ENCODE data around the gene ADAM17.
"Not testable (repeated sequence)": the region's sequence is repeated elsewhere in the genome, so short reads cannot be mapped to it uniquely, and the experiment has no call there.

Gene ADAM17

DNA sequence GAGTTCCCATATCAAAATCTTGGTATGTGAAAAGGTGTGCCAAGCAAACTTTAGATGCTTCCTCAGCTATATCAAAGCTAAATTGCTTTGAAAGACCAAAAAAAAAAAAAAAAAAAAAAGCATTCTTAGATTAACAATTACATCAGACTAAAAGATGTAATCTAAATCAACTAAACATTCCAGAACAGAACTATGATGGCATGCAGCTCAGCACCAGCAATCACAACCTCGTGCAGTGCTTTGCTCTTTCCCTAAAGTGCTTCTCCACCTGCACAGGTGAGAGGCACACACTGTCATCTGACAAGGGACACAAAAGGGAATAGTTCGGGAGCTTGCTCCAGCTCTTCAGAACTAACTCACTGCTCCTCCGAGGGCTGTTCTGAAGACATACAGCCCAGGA, 37.5 kb downstream of the ADAM17 start:
- no peak for DNase-seq

GRCh38 chr2:9517118-9517782, 38.4 kb downstream of the ADAM17 start:
- DNase-seq: no peak

- DNase-seq: not testable (repeated sequence)
Observed at GRCh38 chr2:9513946-9514345, 41.7 kb downstream of the ADAM17 start.

- no peak for DNase-seq
Observed at GRCh38 chr2:9508931-9509330, 46.7 kb downstream of the ADAM17 start.

DNA sequence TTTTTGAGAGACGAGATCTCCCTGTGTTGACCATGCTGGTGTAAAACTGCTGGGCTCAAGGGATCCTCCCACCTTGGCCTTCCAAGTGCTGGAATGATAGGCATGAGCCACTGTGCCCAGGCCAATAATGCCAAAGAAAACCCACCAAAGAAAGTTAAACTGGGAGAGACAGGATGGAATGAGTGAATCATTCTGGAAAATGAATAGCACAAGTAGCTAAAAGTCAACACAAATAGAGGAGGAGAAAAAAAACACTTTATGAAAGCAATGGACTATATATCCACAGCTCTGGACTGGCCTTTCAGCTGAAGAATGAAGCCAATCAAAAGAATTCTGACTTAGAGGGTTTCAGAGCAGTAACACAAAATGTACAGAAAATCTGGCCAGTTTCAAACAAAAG, 57.4 kb downstream of the ADAM17 start:
- DNase-seq: no peak

GRCh38 chr2:9497017-9497416, 58.6 kb downstream of the ADAM17 start:
- DNase-seq: no peak

GRCh38 chr2:9494081-9494480, 61.5 kb downstream of the ADAM17 start:
- no peak for DNase-seq

- DNase-seq: no peak
Observed at GRCh38 chr2:9493478-9493877, 62.2 kb downstream of the ADAM17 start.

DNA sequence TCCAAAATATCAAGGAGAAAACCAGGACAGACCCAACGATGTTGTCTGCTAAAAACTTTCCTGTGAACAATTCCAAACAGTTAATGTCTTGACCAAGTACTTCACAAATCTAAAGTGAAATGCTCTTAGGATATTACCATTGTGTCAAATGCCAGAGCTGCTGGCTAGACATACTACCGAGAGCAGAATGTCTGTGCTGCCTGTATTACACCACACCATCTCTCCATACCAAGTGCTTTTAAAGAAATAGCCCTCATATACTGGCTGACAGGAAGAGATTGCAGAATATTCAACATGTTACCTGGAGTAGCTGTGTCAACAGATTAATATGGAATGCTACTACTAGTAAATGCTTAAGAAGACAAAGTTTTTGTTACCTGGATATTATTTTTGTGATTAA, 62.7 kb downstream of the ADAM17 start:
- DNase-seq: no peak

DNA sequence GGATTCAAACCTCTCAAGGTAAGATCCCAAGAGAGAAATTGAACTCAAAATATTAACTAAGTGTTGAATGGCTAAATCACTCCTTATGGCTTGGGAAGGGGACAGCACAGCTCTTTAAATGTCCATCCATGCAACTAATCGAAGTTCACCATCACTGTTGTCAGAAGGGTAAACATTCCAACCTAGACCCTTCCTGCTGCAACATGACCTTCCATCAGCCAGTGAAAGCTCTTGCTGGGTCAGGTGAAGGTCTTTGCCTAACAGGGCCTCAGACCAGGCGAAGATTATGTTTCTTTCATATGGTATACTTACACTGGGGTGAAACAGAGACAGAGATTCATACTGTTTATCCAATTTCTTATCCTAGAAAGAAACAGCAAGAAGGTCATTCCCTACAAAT, 64.8 kb downstream of the ADAM17 start:
- DNase-seq: no peak

DNA sequence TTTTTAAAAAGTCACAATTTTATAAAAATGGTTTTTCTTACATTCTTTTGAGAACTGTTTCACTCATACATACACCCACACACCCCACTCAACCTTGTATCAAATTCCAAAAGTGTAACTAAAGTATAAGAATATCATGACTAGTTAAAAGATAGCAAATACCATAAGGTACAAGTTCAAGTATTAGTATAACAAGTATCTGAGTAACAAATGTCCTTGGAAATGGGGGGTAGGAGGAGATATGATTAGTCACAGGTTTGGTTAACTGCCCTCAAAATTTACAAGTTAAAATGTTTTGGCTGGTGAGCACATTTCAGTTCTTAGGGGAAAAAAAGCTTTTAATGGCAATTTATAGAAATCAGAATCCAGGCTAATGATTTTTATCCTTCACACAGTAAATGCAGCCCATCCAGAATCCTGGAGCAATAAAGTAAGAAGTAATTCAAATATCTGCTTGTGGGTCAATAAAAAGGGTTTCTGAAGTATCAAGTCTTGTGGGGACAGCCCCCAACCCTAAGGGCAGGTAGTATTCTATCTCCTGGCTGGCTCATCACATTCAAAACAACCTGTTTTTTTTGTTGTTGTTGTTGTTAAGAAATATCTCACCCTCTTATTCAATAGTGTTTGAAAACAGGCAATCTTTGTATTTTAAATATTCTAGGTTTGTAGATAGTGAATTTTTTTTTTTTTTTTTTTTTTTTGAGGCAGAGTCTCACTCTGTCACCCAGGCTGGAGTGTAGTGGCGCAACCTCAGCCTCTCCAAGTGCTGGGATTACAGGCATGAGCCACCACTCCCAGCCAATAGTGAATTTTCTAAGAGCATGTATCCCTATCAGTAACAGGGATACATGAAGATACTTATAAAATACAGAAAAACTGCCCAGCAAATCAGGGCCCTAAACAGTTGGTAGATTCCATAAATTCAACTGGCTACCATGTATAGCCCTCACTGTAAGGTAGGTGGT, 66.8 kb downstream of the ADAM17 start:
- DNase-seq: no peak

- DNase-seq: no peak
Observed at GRCh38 chr2:9484533-9484932, 71.1 kb downstream of the ADAM17 start.

DNA sequence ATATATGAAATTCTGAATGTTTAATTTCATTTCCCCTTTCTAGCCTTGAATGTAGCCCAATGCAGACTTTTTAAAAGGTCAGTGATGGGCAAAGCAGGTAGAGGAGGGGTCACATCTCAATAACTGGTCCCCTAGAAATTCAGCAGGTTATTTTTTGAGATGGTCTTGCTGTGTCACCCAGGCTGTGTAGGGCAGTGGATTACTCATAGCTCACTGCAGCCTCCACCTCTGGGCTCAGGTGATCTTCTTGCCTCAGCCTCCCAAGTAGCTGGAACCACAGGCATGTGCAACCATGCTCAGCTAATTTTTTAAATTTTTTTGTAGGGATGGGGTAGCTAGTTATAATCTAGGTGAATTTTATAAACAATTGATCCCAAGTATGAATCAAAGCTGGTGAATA, 72.5 kb downstream of the ADAM17 start:
- DNase-seq: no peak

DNA sequence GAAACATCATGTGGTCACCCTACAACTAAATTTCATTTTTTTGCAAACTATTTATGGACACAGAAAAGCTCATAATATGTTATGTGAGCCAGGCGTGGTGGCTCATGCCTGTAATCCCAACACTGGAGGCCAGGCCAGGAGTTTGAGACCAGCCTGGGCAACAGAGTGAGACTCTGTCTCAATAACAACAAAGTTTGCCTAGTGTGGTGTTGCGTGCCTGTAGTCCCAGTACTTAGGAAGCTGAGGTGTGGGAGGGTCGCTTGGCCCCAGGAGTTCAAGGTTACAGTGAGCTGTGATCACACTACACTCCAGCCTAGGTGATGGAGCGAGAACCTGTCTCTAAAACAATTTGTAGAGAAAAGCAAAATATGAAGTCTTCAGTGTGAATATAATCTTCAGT, 75.5 kb downstream of the ADAM17 start:
- DNase-seq: no peak

DNA sequence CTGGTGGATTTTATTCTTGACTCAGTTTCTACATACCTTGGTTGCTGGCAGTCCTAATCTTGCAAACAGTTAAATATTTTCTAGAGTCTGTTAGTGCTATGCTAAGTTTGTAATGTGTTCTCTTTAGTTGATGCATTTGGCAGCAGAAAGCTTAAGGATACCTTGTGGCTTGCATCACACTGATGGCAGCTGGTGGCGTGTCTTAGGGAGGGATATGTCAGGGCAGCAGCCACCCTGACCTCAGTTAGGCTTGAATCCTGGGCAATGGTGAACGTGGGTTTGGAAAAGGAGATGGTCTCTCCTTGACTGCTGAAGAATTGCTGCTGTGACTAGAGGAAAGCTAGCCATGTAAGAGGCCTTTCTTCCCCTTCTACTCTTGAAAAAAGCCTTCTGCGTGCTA, 77.1 kb downstream of the ADAM17 start:
- DNase-seq: no peak

DNA sequence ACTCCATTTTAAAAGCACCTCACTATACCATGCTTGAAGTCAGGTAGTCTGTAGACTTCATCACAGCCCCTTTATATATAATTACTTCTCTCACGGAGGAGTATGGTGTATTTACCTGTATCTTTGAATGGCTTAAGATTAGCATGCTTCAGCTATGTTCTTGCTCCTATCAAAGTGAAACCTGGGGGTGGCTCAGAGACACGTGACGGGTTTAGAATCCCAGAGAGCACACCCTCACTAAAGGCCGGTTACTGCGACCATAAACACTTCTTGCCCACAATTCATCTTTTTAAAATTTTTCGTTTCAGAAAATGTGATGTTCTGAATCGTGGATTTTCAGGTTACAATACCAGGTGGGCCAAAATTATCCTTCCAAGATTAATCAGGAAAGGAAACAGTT, 77.7 kb downstream of the ADAM17 start:
- no peak for DNase-seq

GRCh38 chr2:9474361-9475057, 81.1 kb downstream of the ADAM17 start, which contains the start of gene IAH1:
TSS of gene IAH1 (plus strand) at chr2:9474551. CDS start at chr2:9474567, 16 bp downstream.
- DNase-seq: peak; percentile 75

DNA sequence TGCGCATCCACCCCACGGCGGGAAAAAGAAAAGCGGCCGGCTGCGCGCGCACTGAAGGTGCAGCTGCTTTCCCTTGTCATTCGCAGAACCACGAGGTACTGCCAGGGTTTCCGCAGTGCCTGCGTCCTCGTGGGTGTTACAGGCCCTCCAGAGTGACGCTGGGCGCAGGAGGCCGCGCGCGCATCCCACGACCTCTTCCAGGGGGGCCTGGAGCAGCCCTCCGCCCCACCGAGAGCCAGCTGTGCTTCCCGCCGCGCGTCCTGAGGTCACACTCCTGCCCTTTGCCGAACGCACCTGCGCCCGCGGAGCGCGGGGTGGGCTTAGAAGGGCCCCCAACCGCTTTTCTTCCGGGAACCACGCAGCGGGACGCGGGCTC, 81.7 kb downstream of the ADAM17 start:
- peak; percentile 66 for DNase-seq

- DNase-seq: no peak
Observed at GRCh38 chr2:9473308-9473984, 82.2 kb downstream of the ADAM17 start.

DNA sequence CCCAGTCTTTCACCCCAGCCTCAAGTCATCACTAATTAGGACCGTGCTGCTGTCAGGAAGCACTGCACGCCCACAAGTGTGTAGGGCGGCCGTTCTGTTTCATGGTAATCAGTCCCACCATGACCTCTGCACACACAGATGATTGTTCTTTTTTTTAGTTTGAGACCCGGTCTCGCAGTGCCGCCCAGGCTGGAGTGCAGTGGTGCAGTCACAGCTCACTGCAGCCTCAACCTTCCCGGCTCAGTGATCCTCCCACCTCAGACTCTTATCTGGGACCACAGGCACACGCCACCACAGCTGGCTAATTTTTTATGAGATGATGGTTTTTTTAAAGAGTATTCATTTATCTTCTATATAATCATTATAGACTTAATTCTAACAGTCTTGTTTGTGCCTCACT, 83.1 kb downstream of the ADAM17 start:
- no peak for DNase-seq

- no peak for DNase-seq
Observed at GRCh38 chr2:9471206-9471605, 84.4 kb downstream of the ADAM17 start.

DNA sequence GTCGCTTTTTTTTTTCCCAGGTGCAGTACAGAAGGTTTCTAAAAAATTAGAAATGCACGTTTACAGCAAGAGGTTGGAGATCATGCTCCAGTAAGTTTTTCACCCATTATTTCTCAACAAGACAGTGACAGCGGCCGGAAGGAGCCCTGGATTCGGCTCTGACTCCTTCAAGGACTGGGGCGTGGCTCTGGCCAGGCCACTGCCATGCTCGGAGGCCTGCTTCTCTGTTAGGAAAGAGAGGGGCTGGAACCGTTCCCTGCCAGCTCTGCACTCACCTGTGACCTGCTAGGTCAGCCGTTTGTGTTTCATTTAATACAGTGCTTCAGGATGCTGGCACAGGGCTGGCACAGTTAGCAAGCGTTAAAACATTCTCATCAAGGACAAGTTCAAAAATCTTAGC, 87.9 kb downstream of the ADAM17 start:
- DNase-seq: no peak

DNA sequence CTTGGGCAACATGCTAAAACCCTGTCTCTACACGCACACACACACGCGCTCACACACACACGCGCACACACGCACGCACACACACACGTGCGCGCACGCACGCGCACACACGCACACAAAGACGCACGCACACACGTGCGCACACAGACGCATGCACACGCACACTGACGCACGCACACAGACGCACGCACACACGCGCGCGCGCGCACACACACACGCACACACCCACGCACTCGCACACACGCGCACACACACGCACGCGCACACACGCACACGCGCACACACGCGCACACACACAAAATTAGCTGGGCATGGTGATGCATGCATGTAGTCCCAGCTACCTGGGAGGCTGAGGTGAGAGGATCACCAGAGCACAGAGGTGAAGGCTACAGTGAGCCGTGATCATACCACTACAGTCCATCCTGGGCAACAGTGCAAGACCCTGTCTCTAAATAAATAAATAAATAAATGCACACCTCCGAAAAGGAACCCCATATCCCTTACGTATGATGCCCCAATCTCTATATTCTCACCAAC, 89.4 kb downstream of the ADAM17 start:
- no peak for DNase-seq

Data from activated effector memory CD4-positive, alpha-beta T cell treated with Interleukin-2 at 50 U/mL for 16 hours (primary cell).